Stimulated activated CD8-positive, alpha-beta memory T cell treated with anti-CD3 and anti-CD28 coated beads, Interleukin-7, amount 100 ng/mL, for 1 hour (primary cell): ENCODE measurements around the gene ATF7IP2.

Experiments
- DNase-seq, 2 donors: peaks; one replicate each; pipeline ENCODE4 v3.0.0-alpha.2; 2020; ENCODE audit warnings: low read depth in 2 of 2

Gene ATF7IP2

DNA sequence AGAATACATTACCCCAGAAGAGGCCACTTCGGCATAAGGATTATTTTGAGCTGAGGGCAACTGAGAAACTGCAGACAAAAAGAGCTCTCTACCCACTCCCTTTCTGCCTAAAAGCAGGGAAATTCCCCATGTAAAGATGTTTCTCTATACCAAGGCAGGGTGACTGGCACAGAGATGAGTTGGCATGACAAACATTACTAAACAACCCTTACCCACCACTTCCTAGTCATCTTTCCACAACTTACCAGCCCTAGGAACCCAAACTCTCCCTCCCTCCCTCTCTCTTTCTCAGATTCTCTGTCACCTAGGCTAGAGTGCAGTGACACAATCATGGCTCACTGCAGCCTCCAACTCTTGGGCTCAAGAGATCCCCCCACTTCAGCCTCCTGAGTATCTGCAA, 126.0 kb downstream of the ATF7IP2 start:
- no peak for DNase-seq

DNA sequence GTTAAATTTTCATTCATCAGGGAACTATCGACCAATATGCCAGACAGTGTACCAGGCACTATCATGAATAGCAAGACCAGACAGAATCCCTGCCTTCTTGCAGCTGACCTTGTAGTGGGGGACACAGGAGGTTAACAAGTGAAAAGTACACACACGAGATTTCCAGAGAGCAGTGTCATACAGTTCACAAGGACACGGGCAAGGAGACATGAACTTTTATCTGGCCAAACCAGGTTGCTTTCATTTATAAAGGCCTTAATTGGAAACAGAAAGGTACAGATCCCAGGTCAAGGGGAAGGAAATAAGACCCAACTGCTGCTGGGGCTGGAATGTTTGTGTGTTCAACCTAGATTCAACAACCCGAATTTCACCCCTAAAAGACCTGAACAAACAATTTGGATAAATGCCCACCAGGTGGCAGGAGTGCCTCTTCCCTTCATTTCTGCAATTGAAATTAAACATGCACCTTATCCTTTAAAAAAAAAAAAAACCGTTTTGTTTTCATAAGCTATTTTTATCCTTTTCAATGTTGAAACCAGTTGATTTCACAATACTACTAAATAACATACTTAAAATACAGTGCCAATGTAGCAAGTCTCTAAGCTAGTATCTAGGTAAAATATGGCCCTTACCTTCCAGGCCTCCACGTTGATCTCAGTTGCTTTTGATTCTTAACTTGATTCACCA, 128.7 kb downstream of the ATF7IP2 start:
- peak in 1 of 2 donors; percentile 7 for DNase-seq

DNA sequence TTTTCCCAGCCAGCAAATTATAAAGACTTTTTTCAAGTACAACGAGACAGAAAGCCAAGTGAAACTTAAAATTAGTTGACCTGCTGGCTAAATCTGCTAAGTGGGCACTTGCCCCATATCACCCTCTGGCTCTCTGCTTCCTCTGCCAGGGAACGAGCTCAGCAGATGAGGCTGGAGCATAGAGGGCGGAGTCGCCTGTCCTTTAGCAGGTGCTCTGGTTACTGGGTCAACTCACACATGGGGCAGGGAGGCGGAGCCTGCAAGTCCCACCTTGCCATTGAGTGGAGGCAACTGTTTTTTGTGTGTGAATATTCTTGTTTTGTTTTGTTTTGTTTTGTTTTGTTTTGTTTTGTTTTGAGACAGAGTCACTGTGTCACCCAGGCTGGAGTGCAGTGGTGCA, 132.0 kb downstream of the ATF7IP2 start:
- no peak for DNase-seq

DNA sequence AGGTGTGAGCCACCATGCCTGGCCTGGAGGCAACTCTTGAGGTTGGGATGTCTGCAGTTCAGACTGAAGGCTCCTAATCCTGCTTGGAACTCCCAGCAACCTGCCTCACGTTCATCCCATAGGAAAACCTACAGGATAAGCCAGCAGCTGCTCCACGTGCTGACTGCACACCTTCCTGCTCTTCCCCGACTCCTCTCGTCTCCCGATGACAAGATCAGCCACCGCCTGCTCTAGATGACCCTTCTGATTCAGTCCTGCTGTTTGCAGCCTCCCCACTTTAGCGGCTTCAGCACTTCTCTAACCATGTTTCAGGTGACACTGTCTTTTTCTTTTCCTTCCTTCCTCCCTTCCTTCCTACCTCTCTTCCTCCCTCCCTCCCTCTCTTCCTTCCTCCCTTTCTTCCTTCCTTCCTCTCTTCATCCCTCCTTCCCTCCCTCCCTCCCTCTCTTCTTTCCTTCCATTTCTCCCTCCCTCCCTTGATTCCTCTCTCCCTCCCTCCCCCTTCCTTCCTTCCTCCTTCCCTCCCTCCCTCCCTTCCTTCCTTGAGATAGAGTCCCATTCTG, 132.7 kb downstream of the ATF7IP2 start:
- no peak for DNase-seq

DNA sequence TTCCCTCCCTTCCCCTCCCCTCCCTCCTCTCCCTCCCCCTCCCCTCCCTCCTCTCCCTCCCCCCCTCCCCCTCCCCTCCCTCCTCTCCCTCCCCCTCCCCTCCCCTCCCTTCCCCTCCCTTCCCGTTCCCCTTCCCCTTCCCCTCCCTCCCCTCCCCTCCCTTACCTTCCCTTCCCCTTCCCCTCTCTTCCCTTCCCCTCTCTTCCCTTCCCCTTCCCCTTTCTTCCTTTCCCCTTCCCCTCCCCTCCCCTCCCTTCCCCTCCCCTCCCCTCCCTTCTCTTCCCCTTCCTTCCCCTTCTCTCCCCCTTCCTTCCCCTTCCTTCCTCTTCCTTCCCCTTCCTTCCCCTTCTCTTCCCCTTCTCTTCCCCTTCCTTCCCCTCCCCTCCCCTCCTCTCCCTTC, 133.4 kb downstream of the ATF7IP2 start:
- DNase-seq, result no peak

DNA sequence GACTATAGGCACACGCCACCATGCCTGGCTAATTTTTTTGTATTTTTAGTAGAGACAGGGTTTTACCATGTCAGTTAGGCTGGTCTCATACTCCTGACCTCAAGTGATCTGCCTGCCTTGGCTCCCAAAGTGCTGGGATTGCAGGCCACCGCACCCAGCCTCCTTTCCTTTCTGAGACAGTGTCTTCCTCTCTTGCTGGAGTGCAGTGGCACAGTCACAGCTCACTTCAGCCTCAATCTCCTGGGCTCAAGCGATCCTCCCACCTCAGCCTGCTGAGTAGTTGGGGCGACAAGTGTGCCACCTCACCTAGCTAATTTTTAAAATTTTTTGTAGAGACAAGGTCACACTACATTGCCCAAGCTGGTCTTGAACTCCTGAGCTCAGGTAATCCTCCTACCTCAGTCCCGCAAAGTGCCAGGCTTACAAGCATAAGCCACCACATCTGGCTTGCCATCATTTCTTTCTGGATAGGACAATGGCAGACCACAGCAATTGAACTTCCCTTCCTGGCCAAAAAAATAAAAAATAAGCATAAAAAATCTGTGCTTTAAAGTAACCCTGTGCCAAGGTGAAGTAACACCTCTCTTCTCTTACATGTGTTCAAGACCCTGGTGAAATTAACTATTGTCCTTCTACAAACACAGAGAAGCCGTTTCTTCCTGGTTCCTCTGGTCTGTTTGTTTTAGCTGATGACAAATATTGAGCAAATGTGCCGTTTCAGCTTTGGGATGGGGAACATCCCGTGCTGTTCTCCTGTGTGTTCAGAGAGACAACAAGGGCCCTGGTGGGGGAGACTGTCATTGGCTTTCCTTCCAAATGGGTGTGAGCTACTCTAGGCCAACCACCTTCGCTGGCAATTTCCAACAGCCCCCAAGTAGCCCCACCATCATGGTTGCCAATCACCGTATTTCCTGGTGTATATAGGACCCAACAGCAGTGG, 134.3 kb downstream of the ATF7IP2 start:
- no peak for DNase-seq

DNA sequence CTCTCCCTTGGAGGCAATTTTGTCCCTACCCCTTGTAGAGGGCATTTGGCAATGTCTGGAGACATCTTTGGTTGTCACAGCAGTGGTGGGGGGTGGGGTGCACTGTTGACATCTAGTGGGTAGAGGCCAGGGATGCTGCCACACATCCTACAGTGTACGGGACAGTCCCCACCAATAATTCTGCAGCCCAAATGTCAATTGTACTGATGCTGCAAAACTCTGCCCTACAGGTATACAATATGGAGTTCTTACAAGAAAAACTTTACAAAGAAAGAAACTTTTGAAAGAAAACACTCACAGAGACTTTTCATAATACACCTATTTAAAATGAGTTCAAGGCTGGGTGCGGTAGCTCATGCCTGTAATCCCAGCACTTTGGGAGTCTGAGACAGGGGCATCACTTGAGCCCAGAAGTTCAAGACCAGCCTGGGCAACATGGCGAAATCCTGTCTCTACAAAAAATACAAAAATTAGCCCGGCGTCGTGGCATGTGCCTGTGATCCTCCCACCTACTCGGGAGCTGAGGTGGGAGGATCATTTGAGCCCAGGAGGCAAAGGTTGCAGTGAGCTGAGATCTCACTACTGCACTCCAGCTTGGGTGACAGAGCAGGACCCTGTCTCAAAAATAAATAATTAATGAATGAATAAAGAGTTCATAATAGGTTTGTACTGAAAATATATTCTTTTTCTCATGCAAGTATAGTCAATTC, 135.2 kb downstream of the ATF7IP2 start:
- no peak for DNase-seq

DNA sequence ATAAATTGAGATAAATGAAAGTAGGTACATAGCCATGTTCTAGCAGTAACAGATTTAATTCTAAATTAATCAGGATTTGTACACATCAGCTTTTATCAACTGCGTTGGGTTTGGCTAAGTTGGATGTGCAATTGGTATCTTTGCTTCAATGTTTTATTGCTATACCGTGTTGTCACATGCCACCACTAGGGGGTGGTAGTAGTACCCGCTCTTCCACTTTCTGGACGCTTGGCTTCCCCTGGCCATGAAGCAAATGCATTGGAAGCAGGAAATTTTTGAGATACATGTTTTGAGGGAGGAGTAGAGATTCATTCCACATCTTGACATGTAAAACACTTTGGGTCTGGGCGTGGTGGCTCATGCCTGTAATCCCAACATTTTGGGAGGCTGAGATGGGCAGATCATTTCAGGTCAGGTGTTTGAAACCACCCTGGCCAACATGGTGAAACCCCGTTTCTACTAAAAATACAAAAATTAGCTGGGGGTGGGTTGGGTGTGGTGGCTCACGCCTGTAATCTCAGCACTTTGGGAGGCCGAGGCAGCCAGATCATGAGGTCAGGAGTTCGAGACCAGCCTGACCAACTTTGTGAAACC, 135.9 kb downstream of the ATF7IP2 start:
- no peak for DNase-seq

DNA sequence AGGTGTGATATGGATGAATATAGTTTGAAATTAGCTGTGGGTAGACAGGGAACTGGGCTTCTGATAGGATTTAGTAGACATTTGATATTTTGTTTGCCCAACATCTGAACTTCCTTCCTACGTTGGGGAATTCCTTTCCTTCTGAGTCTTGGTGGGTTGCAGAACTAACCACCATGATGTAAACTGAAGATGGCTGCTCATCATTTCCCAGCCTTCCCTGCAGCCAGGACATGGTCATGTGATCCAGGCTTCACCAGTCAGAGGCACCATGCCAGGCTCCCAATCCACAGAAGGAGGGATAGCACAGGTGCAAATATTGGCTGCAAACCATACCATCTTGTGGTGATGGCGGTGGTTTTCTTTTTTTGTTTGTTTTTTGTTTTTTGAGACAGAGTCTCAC, 137.1 kb downstream of the ATF7IP2 start:
- DNase-seq, result no peak

DNA sequence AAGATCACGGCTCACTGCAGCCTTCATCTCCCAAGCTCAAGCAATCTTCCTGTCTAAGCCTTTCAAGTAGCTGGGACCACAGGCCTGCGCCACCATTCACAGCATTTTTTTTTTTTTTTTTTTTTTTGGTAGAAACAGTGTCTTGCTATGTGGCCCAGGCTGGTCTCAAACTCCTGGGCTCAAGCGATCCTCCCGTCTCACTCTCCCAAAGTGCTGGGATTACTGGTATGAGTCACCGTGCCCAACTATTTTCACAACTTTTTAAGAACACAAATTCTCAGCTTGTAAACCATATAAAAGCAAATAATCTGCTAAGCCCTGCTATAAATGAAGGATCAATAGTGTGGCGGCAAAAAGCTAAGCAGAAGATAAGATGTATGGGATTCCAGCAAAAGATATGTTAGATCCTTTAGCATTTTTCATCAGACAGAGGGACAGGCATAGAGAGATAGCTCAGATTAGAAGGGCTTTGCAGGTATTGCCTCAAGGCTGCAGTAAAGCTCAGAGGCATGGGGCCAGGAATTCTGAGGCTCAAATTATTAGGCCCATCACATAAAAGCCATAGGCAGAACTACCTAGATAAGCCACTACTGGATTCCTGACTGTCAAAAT, 139.5 kb downstream of the ATF7IP2 start:
- no peak for DNase-seq

DNA sequence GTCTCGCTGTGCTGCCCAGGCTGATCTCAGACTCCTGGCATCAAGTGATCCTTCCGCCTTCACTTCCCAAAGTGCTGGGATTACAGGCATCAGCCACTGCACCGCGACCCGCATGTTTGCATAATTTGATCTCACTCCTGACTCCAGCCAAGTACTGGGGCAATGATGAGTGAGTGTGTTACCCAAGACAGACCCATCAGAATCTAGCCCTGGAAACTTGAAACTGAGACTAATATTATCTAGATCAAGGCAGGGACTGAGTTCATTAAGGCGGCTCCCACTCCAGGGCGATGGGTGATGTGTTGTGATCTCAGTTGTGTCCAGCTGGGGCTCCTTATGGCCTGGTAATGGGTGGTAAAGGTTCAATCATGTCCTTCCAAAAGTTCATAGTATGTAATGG, 141.1 kb downstream of the ATF7IP2 start:
- DNase-seq, result no peak

DNA sequence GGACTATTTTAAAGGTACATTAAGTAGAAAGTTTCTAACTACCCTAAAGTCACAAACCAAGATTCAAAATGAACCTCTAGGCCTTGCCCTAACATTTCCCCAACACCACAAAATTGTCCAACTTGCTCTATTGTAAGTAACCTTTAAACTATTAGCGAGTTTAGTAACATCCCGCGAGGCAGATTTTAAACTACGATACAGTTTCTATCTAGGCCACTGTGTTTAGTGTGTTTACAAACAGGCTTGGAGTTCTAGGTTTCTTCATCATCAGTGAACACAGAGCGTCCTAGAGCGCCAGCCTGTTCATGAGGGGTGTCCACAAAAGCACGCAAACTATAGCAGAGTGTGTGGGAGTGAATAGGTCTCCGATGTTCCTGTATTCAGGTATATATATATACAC, 142.8 kb downstream of the ATF7IP2 start:
- no peak for DNase-seq

DNA sequence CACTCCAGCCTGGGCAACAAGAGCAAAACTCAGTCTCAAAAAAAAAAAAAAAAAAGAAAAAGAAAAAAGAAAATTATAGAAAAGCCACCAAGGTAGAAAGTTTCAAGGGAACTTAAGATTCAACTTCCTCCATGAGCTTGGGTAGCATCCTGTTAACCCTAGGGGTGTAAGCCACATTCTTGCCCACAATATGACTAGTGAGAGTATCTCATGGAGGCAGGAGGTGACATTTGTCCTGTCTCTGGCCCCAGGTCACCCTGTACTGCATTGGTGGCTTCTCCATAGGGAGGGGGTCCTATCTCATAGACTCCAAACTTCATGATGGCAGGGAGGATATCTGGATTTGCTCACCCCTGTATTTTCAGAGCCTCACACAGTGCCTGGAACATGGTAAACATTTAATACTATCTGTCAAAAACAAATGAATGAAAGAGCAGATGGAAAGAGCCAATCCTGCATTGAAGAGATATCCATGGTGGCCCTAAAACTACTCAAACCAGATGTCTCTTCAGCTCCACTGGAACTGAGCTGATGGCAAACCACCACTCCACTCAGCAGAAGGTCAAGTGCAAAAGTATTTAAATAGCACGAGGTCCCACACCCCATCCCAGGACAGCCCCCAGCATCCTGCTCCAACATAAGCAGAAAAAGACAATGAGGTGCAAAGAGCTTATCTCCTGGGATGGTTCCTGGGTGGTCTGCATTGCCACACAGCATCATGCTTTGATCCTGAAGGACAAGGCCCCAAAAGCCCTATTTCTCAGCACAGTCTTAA, 144.2 kb downstream of the ATF7IP2 start:
- DNase-seq, result no peak

DNA sequence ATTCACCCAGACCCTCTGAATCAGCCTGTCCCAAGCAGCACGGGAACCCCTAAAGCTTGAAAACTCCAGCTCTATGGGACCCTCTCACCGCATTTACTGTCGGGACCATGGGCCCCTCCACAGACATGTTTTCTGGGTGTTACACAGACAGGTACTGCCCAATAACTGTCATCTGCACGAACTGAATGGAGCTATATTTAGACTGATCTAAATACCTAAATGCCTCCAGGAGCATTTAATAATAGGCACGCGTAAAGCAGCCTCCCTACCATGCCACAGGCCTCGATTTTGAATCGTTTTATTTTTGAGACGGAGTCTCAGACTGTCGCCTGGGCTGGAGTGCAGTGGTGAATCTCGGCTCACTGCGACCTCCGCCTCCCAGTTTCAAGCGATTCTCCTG, 144.8 kb downstream of the ATF7IP2 start:
- no peak for DNase-seq

DNA sequence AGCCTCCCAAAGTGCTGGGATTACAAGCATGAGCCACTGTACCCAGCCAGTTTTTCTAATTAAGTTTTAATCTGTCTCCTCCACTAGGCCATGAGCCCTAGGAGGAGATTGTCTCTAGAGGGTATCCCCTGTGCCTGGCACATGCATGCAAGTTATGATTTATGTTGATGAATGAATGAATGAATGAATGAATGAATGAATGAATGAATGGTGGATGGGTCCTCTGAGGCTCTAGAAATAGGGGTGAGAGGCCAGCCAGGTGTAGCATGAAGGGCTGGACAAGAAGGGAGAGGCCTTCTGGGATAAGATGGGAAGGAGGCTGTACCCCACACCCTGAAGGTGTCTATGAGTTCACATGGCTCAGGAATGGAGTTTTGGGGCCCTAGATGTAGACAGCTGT, 145.7 kb downstream of the ATF7IP2 start:
- no peak for DNase-seq
